HG02870 (cell line): Measurements from ENCODE around the gene GPATCH1.
A peak's percentile ranks its signal among the peaks of the same experiment; 100 is the strongest.
"Not testable (repeated sequence)": the region's sequence is repeated elsewhere in the genome, so short reads cannot be mapped to it uniquely, and the experiment has no call there.

ENCODE experiments used
- ATAC-seq: cut with Tn5 transposase; IDR thresholded peaks from one replicate; pipeline ENCODE4 v1.9.1; 2021; ENCODE audit warnings: mild to moderate bottlenecking, moderate library complexity; ENCODE audit not compliant: unreplicated experiment

Gene GPATCH1

DNA sequence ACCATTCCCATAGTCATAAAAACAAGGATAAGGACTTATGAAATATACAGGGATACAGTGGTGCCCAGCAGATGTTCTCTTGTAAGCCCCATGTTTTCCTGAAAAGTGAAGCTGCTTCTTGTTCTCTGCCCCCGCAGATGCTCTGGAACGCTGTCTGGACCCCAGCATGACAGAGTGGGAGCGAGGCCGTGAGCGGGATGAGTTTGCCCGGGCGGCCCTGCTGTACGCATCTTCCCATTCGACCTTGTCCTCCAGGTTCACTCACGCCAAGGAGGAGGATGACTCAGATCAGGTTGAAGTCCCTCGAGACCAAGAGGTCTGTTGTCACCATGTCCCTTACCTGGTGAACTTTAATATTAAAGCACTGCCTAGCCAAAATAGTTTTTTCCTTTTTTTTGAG, 30.6 kb downstream of the GPATCH1 start:
- no peak for ATAC-seq

- ATAC-seq = no peak
Observed at GRCh38 chr19:33114312-33114711, 33.3 kb downstream of the GPATCH1 start.

GRCh38 chr19:33117501-33117900, 36.5 kb downstream of the GPATCH1 start:
- no peak for ATAC-seq

DNA sequence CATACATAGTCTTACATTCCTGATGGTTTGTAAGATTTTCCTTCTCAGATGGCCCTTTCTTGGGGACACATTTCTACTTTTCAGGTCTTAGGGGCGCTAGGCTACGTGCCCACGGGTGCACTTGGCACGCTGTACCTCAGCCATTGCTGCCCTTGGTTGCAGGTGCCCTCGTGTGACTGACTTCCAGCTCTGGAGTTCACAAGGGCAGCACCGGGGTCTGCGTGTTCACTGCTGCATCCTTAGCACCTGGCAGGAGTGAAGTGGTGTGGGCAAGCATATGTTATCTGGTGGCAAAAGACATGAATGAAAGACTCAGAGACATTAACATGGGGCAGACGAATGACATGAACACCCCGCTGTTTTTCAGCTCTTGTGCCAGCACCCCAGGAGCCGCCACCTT, 37.7 kb downstream of the GPATCH1 start:
- no peak for ATAC-seq

DNA sequence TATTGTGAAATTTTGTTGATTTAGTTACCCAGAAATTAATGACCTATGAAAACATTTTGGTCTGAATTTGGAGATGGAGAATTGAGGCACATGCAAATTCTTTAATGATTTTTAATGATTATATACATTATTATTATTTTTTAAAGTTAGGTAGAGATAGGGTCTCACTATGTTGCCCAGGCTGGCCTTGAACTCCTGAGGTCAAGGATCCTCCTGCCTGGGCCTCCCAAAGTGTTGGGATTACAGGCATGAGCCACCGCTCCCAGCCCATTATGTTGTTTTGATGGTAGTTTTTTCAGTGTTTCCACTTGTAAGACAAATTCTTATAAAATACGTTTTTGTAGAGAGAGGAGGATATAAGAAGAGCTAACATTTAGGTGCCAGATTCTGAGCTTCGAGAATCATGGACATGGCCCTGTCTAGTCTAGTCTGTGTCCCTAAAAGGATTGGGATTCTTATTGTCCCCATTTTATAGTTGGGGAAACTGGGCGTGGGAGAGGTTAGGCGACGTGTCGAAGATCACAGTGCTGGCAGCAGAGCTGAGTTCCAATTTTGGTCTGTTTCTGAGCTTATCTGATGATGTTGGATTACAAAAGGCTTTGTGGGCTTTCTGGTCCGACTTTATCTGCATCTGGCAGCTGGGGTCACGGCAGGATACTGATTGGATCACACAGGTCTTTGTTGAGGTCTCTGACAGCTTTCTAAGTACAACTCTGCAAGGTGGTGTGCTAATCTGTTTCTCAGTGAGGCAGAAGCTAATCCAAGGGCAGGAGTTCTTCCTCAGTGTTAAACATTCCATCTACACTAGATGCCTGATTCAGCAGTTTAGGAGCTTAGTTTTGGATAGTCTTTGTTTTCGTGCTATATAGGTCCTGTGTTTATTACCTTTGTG, 43.5 kb downstream of the GPATCH1 start:
- ATAC-seq = no peak

GRCh38 chr19:33125929-33126388, 45.0 kb downstream of the GPATCH1 start:
- peak; percentile 57 for ATAC-seq

DNA sequence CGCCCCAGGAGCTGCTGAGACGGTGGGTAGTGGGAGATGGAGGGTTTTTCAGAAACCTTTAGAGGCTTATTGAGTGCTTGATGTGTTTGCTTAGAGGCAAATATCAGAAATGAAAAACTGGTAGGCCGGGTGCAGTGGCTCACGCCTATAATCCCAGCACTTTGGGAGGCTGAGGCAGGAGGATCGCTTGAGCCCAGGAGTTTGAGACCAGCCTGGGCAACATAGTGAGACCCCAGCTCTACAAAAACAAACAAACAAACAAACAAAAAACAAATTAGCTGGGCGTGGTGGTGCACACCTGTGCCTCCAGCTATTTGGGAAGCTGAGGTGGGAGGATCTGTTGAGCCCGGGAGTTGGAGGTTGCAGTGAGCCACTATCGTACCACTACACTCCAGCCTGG, 45.7 kb downstream of the GPATCH1 start:
- not testable (repeated sequence) for ATAC-seq

DNA sequence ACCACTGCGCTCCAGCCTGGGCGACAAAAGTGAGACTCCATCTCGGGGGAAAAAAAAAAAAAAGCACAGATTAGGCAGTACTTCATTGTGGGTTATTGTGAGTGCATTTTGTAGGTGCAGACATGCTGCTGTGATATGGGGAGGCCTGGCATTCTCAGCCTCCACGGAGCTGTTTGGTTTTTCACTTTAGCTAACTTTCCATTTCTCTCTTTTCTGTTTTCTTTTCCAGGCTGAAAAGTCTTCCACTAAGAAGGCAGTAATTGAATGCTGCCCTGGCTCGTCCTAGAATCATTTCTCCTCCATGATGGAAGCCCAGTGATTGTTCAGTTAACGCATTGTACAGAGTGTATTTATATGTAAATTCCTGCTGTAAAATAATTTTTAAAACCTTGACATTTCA, 48.9 kb downstream of the GPATCH1 start:
- ATAC-seq = no peak

- ATAC-seq = no peak
Observed at GRCh38 chr19:33130433-33130832, 49.5 kb downstream of the GPATCH1 start.

GRCh38 chr19:33132021-33132420, 51.0 kb downstream of the GPATCH1 start, which contains the start of gene WDR88:
Gene WDR88, plus strand, starts transcription at chr19:33132114. Its CDS starts 56 bp downstream, at chr19:33132170.
- ATAC-seq = no peak

DNA sequence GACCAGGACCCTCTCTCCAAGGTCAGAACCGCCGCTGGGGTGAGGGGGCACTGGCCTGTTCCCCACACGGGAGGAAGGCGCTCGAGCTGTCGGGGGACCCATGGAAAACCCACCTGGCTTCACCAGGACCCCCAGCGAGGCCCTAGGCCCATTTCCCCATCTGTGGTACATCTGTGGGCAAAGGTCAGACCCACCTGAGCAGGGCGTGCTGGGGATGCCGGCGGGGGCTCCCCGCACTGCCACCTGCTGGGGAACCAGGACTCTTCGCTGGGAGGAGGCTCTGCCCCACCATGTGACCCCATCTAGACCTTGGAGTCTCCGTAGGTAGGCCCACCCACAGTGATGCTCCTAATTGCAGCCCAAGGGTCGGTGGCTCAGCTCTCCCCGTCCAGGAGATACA, 51.4 kb downstream of the GPATCH1 start:
- ATAC-seq = no peak

DNA sequence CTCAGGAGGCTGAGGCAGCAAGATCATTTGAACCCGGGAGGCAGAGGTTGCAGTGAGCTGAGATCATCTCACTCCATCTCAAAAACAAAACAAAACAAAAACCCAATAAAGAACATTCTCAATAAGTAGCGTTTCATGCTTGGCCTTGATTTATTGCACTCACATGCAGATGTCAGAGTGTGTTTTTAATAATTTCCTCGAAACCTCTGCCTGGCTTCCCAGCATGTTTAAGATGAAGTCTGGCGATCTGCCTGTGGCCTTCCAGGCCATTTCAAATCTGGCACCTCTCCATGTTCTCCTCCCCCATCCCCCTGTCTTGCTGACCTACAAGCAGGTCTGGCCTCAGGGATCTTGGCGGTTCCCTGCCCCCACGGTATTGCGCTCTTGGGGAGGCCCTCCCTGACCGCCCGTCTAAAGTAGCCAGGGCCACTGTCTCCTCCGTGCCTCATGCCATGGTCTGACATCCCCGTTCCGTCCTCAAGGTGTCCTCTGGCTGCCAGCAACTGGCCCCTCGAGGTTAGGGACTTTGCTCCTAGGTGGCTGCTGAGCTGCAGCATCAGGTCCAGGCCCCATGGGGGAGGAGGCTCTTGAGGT, 52.6 kb downstream of the GPATCH1 start:
- no peak for ATAC-seq

DNA sequence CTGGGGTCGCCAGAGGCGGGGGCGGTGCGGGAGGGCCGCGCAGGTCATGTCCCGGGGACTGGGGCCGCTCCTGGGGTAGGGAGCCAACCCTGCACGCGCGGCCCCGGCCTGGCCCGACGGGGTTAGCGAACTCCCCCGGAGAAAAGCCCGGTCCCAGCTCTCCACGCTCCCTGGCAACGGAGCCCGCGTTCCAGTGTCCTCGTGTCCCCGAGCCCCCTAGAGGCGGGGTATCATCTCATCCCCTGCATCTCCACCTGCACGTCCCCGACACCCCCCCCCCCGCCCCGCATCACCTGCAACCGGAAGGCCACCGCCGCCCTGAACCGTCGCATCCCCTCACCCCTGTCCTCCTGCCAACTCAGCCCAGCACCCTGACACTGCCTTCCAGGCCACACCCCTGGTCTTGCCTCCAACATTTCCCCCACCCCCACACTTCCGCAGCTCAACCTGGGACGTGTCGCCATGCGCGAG, 53.6 kb downstream of the GPATCH1 start:
- ATAC-seq = no peak

DNA sequence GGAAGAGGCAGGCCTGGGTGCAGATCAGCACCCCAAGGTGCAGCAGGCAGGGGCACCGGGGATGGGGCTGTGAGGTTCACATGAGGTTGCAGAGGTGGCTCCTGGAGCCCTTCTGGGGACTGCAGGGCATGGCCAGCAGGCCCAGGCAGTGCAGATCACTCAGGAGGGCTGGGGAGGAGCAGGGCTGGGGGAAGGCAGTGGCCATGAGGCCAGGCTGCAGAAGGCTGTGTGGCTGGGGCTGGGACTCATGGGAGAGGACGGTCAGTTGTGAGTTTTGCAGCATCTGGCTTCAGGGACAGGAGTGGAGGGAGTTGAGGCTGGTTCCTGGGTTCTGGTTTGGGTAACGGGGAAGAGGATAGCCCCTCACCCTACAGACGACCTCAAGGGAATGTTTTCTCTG, 58.2 kb downstream of the GPATCH1 start:
- ATAC-seq = no peak

DNA sequence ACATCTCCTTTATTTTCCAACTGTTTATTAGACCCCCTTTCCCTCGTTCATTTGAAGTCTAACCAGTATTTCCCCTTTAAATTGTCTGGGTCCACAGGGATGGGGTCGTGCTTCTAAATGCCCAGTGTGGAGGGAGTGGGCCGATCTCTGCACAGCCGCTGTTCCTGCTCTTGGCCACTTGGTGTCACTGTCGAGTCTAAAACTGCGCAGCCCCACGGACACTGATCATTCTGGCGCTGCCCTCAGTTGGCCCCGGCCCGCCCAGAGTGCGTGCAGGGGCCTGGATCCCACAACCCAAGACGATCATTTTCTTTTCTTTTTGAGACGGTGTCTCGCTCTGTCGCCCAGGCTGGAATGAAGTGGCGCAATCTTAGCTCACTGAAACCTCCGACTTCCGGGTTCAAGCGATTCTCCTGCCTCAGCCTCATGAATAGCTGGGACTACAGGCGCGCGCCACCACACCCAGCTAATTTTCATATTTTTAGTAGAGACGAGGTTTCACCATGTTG, 63.0 kb downstream of the GPATCH1 start:
- peak; percentile 71 for ATAC-seq

DNA sequence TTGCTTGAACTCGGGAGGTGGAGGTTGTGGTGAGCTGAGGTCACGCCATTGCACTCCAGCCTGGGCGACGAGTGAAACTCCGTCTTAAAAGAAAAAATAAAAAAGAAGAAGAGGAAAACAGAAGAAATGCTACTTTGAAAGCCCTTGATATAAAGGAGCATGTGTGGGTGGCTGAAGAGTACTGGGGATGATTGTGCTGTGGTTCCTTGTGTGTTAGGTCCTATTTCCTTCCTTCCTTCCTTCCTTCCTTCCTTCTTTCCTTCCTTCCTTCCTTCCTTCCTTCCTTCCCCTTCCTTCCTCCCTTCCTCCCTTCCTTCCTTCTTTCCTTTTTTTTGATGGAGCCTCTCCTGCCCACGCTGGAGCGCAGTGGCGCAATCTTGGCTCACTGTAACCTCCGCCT, 65.2 kb downstream of the GPATCH1 start:
- ATAC-seq = no peak

GRCh38 chr19:33147538-33147937, 66.6 kb downstream of the GPATCH1 start:
- ATAC-seq = no peak

GRCh38 chr19:33150852-33151518, 70.0 kb downstream of the GPATCH1 start:
- ATAC-seq = no peak

- no peak for ATAC-seq
Observed at GRCh38 chr19:33152176-33152575, 71.2 kb downstream of the GPATCH1 start.

- not testable (repeated sequence) for ATAC-seq
Observed at GRCh38 chr19:33152625-33153024, 71.6 kb downstream of the GPATCH1 start.

GRCh38 chr19:33154313-33154712, 73.3 kb downstream of the GPATCH1 start:
- ATAC-seq = not testable (repeated sequence)
